Mononuclear cell (primary cell): Measurements from ENCODE around the gene NINJ1. TPM values are rescaled to one million over a fixed set of nuclear protein-coding genes. Genes with fewer than 3 reads are reported as not detected.

Experiments
- total RNA-seq: library from RNA; depleted of rRNA; stranded (reverse); fragments of >200 nt; gene quantifications from one replicate; pipeline ENCODE4 v1.2.3, GENCODE V29; 2012

NINJ1 gene
- total RNA-seq, 1 donor, result 234 TPM

Other genes starting within 250 kb of the NINJ1 start
- 55.7 TPM for gene FGD3, start 186.7 kb downstream of the NINJ1 start, total RNA-seq
- gene SUSD3, start 75.5 kb downstream of the NINJ1 start, total RNA-seq, result 11.0 TPM
- gene CARD19, start 38.0 kb downstream of the NINJ1 start, total RNA-seq, result 117 TPM
- 0.10 TPM for gene WNK2, start 49.9 kb upstream of the NINJ1 start, total RNA-seq